IPS-18c (cell line): ENCODE data around the gene RHOT2.

ENCODE experiments used
- H3K4me3 ChIP-seq: 2 replicates; pipeline ENCODE4 v1.7.0; 2013; ENCODE audit warnings: low read depth, mild to moderate bottlenecking, low read length, moderate library complexity; ENCODE audit not compliant: insufficient read depth
- H3K9me3 ChIP-seq: one replicate; pipeline ENCODE4 v1.6.1; 2013; ENCODE audit warnings: mild to moderate bottlenecking, low read length, moderate library complexity; ENCODE audit not compliant: control insufficient read depth, insufficient read depth

RHOT2 gene

GRCh38 chr16:673399-673991 is 5.6 kb downstream of the RHOT2 start:
- Histone ChIP-seq H3K9me3 (no peaks in the 10 kb centered on the region), H3K4me3 (no peak overlapping the region)

GRCh38 chr16:674214-674881 is 6.4 kb downstream of the RHOT2 start:
- Histone ChIP-seq H3K4me3 (peak overlapping the region; percentile 0; the same call in 1 of the 2 replicates), H3K9me3 (no peaks in the 10 kb centered on the region)

- no peaks in the 10 kb centered on the region for H3K9me3 ChIP-seq
- H3K4me3 ChIP-seq, result peak within 1 kb of the TSS; percentile 47
Measured at GRCh38 chr16:674968-675883, 7.3 kb downstream of the RHOT2 start, which contains the start of gene RHBDL1. RHBDL1 (plus strand) TSS chr16:675671; CDS start chr16:675791, 120 bp downstream.

GRCh38 chr16:675884-676564 is 8.1 kb downstream of the RHOT2 start:
- peak overlapping the region; percentile 47 for H3K4me3 ChIP-seq
- H3K9me3 ChIP-seq, result no peaks in the 10 kb centered on the region

- Histone ChIP-seq H3K4me3 (peak overlapping the region; percentile 15; the same call in 1 of the 2 replicates), H3K9me3 (no peaks in the 10 kb centered on the region)
Measured at GRCh38 chr16:676565-676902, 8.6 kb downstream of the RHOT2 start.

GRCh38 chr16:676913-677312 is 9.0 kb downstream of the RHOT2 start:
- H3K4me3 ChIP-seq, result peak overlapping the region; percentile 15; the same call in 1 of the 2 replicates
- no peaks in the 10 kb centered on the region for H3K9me3 ChIP-seq

- Histone ChIP-seq H3K9me3 (no peaks in the 10 kb centered on the region), H3K4me3 (peak overlapping the region; percentile 15; the same call in 1 of the 2 replicates)
Measured at GRCh38 chr16:677316-678190, 9.6 kb downstream of the RHOT2 start.

- H3K4me3 ChIP-seq, result no peak overlapping the region
Measured at GRCh38 chr16:678209-678857, 10.4 kb downstream of the RHOT2 start.

GRCh38 chr16:678858-679813 is 11.2 kb downstream of the RHOT2 start:
- Histone ChIP-seq H3K4me3 (peak overlapping the region; percentile 40), H3K9me3 (no peaks in the 10 kb centered on the region)

More at GRCh38 chr16:678209-678857, 10.4 kb downstream of the RHOT2 start:
- H3K9me3 ChIP-seq, result no peaks in the 10 kb centered on the region

GRCh38 chr16:679814-680624 is 12.1 kb downstream of the RHOT2 start, which contains the start of gene STUB1:
STUB1 (plus strand) TSS chr16:680410; CDS start chr16:680526, 116 bp downstream.
- Histone ChIP-seq H3K9me3 (no peaks in the 10 kb centered on the region), H3K4me3 (peak within 1 kb of the TSS; percentile 80)

- H3K4me3 ChIP-seq, result peak overlapping the region; percentile 80
Measured at GRCh38 chr16:680625-680945, 12.7 kb downstream of the RHOT2 start.

GRCh38 chr16:680967-681745 is 13.2 kb downstream of the RHOT2 start:
- Histone ChIP-seq H3K9me3 (no peaks in the 10 kb centered on the region), H3K4me3 (peak overlapping the region; percentile 80)

More at GRCh38 chr16:680625-680945, 12.7 kb downstream of the RHOT2 start:
- H3K9me3 ChIP-seq, result no peaks in the 10 kb centered on the region

- no peaks in the 10 kb centered on the region for H3K9me3 ChIP-seq
- peak overlapping the region; percentile 80 for H3K4me3 ChIP-seq
Measured at GRCh38 chr16:681746-682427, 14.0 kb downstream of the RHOT2 start.
